AG09309 (cell line): ENCODE results near the gene DNAH8.

ENCODE experiments used
- DNase-seq: peaks from one replicate; pipeline ENCODE4 v3.0.0-alpha.2; 2010; ENCODE audit warnings: low read depth
- H3K4me3 ChIP-seq: 2 replicates; pipeline ENCODE4 v1.5.1; 2011; ENCODE audit warnings: mild to moderate bottlenecking, low read depth, low read length, moderate library complexity; ENCODE audit not compliant: control insufficient read depth
- CTCF ChIP-seq: IDR thresholded peaks from 2 replicates; pipeline ENCODE4 v1.5.1; 2011; ENCODE audit warnings: mild to moderate bottlenecking, low read depth, low read length, inconsistent platforms; ENCODE audit not compliant: insufficient read depth, control insufficient read depth; ENCODE audit errors: missing control alignments

DNAH8 gene

GRCh38 chr6:38937839-38938613 is 222.9 kb downstream of the DNAH8 start:
- TF ChIP-seq CTCF, result no peak
- H3K4me3 ChIP-seq, result no peak overlapping the region
- no peak for DNase-seq

DNA sequence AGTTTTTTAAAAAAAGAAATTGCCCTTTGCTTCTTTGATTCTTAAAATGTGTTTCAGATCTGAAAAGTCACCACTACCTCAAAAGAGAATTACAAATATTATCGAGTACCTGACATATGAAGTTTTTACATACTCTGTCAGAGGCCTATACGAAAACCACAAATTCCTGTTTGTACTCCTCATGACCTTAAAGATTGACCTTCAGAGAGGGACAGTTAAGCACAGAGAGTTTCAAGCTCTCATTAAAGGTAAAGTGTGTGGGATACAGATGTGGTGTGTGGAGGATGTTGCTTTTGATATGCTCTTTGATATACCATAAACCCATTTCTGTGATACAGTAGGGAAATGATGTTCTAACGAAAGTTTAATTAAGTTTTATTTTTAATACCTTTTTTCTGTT is 223.6 kb downstream of the DNAH8 start:
- no peak for DNase-seq
- TF ChIP-seq CTCF, result no peak
- no peak overlapping the region for H3K4me3 ChIP-seq

- TF ChIP-seq CTCF, result no peak
- H3K4me3 ChIP-seq, result no peak overlapping the region
- no peak for DNase-seq
Measured at GRCh38 chr6:38942442-38942841, 227.3 kb downstream of the DNAH8 start.

DNA sequence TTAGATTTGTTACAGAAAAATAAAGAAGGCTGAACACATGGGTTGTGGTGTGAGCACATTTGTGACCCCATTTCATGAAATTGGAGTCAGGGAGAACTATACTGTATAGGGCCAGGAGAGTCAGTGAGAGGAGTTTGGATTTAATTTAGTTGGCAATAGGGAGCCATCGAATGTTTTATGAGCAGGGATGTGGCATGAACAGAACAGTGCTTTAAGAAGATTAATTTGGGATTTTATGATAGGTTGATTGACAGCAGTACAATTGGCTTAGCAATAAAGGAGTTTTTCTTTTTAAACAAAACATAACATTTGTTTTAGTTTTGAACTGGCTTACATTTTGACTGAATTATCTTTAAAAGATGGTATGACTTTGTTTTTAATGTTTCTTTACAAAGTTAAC is 227.9 kb downstream of the DNAH8 start:
- DNase-seq, result no peak
- TF ChIP-seq CTCF, result no peak
- H3K4me3 ChIP-seq, result no peak overlapping the region

DNA sequence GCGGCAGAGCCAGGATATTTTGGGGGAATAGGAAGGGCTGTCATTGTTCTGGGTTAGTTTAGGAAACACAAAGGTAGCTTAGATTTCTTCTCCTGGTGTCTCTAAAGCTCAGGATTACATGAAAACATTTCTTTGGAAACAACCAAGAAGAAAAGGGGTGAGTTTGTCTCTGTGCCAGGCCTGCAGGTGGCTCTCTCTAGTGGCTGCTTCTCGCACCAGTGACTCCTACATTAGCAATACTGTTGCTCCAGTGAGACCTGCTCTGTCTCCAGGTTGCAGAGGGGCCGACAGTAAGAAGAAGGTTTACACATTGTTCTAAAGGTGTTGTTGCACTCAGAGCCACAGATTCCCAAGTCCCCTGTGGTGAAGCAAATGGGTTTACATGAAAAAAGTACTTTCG is 228.9 kb downstream of the DNAH8 start:
- H3K4me3 ChIP-seq, result no peak overlapping the region
- DNase-seq, result no peak
- no peak for TF ChIP-seq CTCF

GRCh38 chr6:38944655-38945279 is 229.7 kb downstream of the DNAH8 start:
- H3K4me3 ChIP-seq, result no peak overlapping the region

More at GRCh38 chr6:38944655-38945279, 229.7 kb downstream of the DNAH8 start:
- no peak for DNase-seq
- no peak for TF ChIP-seq CTCF
